WTC11 (cell line): ENCODE data around the gene KIF11. TPM values are rescaled to one million over a fixed set of nuclear protein-coding genes. Genes with fewer than 3 reads are reported as not detected.

Source experiments
- ATAC-seq: fragments of 200-7000 bp; cut with Tn5 transposase; 2 replicates; pipeline ENCODE4 v1.10.0; 2021; ENCODE audit warnings: mild to moderate bottlenecking, moderate library complexity
- CTCF ChIA-PET: fragments of 300-600 bp; sonication (Branson Sonifier 250); formaldehyde crosslinking; loops from one replicate; lab custom pipeline; 2021; ENCODE audit warnings: antibody characterized with exemption; lab: Charles Lee
- POLR2A ChIA-PET: fragments of 350-600 bp; sonication (Branson Sonifier 250); formaldehyde crosslinking; loops from one replicate; lab custom pipeline; 2021; ENCODE audit warnings: antibody characterized with exemption; lab: Charles Lee
- DNase-seq: peaks from one replicate; pipeline ENCODE4 v3.0.0; 2021; ENCODE audit warnings: low spot score
- H3K27ac Mint-ChIP-seq: 2 replicates; pipeline ENCODE4 v1.8.0; 2021; ENCODE audit warnings: mixed read lengths
- H3K27me3 Mint-ChIP-seq: 2 replicates; pipeline ENCODE4 v1.8.0; 2021; ENCODE audit warnings: low read depth, mild to moderate bottlenecking, moderate library complexity, mixed read lengths
- H3K36me3 Mint-ChIP-seq: 2 replicates; pipeline ENCODE4 v1.8.0; 2021; ENCODE audit warnings: mixed read lengths
- H3K4me1 Mint-ChIP-seq: 2 replicates; pipeline ENCODE4 v1.8.0; 2022; ENCODE audit warnings: mixed read lengths
- H3K4me3 Mint-ChIP-seq: 2 replicates; pipeline ENCODE4 v1.8.0; 2021; ENCODE audit warnings: mild to moderate bottlenecking, moderate library complexity, mixed read lengths
- H3K9me3 Mint-ChIP-seq: 2 replicates; pipeline ENCODE4 v1.8.0; 2021; ENCODE audit warnings: mixed read lengths
- ELF4 ChIP-seq: sonication (generic); formaldehyde crosslinking; IDR thresholded peaks from 2 replicates; pipeline ENCODE4 v1.8.1; 2022; ENCODE audit warnings: low read depth, mild to moderate bottlenecking, moderate library complexity, missing genetic modification reagents
- FOXJ3 ChIP-seq: sonication (generic); formaldehyde crosslinking; IDR thresholded peaks from 2 replicates; pipeline ENCODE4 v1.9.0; 2021; ENCODE audit warnings: missing genetic modification reagents, mild to moderate bottlenecking, borderline replicate concordance
- FOXK1 ChIP-seq: sonication (generic); formaldehyde crosslinking; IDR thresholded peaks from 2 replicates; pipeline ENCODE4 v1.8.0; 2022; ENCODE audit warnings: mild to moderate bottlenecking, moderate library complexity, missing genetic modification reagents
- GTF2I ChIP-seq: fragments of 250-450 bp; sonication (Bioruptor Pico); conservative IDR thresholded peaks from 2 replicates; pipeline ENCODE4 v1.4.0; 2021; ENCODE audit warnings: mild to moderate bottlenecking
- JUN ChIP-seq: sonication (generic); formaldehyde crosslinking; IDR thresholded peaks from 2 replicates; pipeline ENCODE4 v1.8.0; 2023; ENCODE audit warnings: mild to moderate bottlenecking, missing genetic modification reagents
- KAT7 ChIP-seq: sonication (generic); formaldehyde crosslinking; IDR thresholded peaks from 2 replicates; pipeline ENCODE4 v1.8.1; 2023; ENCODE audit warnings: missing genetic modification reagents, mild to moderate bottlenecking, borderline replicate concordance
- MXD4 ChIP-seq: fragments of 250-450 bp; sonication (Bioruptor Pico); IDR thresholded peaks from 2 replicates; pipeline ENCODE4 v1.8.0; 2021; ENCODE audit warnings: mild to moderate bottlenecking, moderate library complexity, borderline replicate concordance
- NR1H2 ChIP-seq: sonication (generic); formaldehyde crosslinking; IDR thresholded peaks from 2 replicates; pipeline ENCODE4 v1.9.0; 2021; ENCODE audit warnings: mild to moderate bottlenecking, moderate library complexity, missing genetic modification reagents
- RELA ChIP-seq: sonication (generic); formaldehyde crosslinking; IDR thresholded peaks from 2 replicates; pipeline ENCODE4 v1.8.1; 2022; ENCODE audit warnings: missing genetic modification reagents, mild to moderate bottlenecking, borderline replicate concordance
- SP1 ChIP-seq: sonication (generic); formaldehyde crosslinking; conservative IDR thresholded peaks from 2 replicates; pipeline ENCODE4 v1.8.1; 2022; ENCODE audit warnings: missing genetic modification reagents
- ZNF317 ChIP-seq: sonication (generic); formaldehyde crosslinking; IDR thresholded peaks from 2 replicates; pipeline ENCODE4 v1.8.1; 2023; ENCODE audit warnings: low read depth, mild to moderate bottlenecking, moderate library complexity, missing genetic modification reagents, borderline replicate concordance
- total RNA-seq: library from RNA; stranded (reverse); gene quantifications from 3 replicates; pipeline ENCODE4 v1.2.3, GENCODE V29; 2021
- TF ChIP-seq, protein P1 (sequence below): sonication (generic); formaldehyde crosslinking; IDR thresholded peaks from 2 replicates; pipeline ENCODE4 v1.8.0; 2022; ENCODE audit warnings: mild to moderate bottlenecking, missing genetic modification reagents
- TF ChIP-seq, protein P2 (sequence below): sonication (generic); formaldehyde crosslinking; IDR thresholded peaks from 2 replicates; pipeline ENCODE4 v1.8.1; 2023; ENCODE audit warnings: mild to moderate bottlenecking, moderate library complexity, missing genetic modification reagents
- TF ChIP-seq, protein P3 (sequence below): fragments of 200-600 bp; IDR thresholded peaks from 2 replicates; pipeline ENCODE4 v1.8.0; 2022; ENCODE audit warnings: antibody characterized with exemption
- TF ChIP-seq, protein P4 (sequence below): sonication (generic); formaldehyde crosslinking; IDR thresholded peaks from 2 replicates; pipeline ENCODE4 v1.8.1; 2022; ENCODE audit warnings: low read depth, mild to moderate bottlenecking, moderate library complexity, missing genetic modification reagents, borderline replicate concordance
- TF ChIP-seq, protein P5 (sequence below): sonication (generic); formaldehyde crosslinking; IDR thresholded peaks from 2 replicates; pipeline ENCODE4 v1.8.0; 2022; ENCODE audit warnings: mild to moderate bottlenecking, missing genetic modification reagents
- TF ChIP-seq, protein P6 (sequence below): sonication (generic); formaldehyde crosslinking; IDR thresholded peaks from 2 replicates; pipeline ENCODE4 v1.8.1; 2023; ENCODE audit warnings: mild to moderate bottlenecking, missing genetic modification reagents, borderline replicate concordance
- TF ChIP-seq, protein P7 (sequence below): fragments of 250-450 bp; sonication (Bioruptor Pico); conservative IDR thresholded peaks from 2 replicates; pipeline ENCODE4 v1.9.0; 2021; ENCODE audit warnings: mild to moderate bottlenecking

Gene KIF11
- total RNA-seq, 1 experiment from 2014 or later = 55.7 TPM

DNA sequence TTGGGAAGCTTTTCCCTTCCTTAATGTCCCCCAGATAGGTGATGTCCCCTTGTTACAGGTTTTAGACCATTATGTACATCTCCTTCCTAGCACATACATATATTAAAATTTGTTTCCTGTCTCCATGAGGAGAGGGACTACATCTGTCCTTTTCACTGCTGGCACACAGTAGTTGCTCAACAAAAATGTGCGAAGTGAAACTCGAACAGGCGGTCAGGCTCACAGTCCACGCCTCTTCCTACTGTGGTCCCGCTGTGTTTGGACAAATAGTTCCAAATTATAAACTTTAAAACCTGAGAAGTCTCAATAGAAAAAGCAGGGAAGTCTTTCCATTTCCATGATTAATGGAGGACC, 95.6 kb downstream of the KIF11 start:
- CTCF ChIA-PET = interaction anchor here (1.6 to 2.0 kb wide), 2 partner anchors 154 to 192 kb away, joined by 3 to 5 read pairs; no protein-coding TSS in a partner anchor
- TF ChIP-seq, protein P1, sequence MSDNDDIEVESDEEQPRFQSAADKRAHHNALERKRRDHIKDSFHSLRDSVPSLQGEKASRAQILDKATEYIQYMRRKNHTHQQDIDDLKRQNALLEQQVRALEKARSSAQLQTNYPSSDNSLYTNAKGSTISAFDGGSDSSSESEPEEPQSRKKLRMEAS (CRISPR knock-in tag) = no peak
- TF ChIP-seq GTF2I (CRISPR knock-in tag) (no peak), NR1H2 (no peak)
- TF ChIP-seq, protein P2, sequence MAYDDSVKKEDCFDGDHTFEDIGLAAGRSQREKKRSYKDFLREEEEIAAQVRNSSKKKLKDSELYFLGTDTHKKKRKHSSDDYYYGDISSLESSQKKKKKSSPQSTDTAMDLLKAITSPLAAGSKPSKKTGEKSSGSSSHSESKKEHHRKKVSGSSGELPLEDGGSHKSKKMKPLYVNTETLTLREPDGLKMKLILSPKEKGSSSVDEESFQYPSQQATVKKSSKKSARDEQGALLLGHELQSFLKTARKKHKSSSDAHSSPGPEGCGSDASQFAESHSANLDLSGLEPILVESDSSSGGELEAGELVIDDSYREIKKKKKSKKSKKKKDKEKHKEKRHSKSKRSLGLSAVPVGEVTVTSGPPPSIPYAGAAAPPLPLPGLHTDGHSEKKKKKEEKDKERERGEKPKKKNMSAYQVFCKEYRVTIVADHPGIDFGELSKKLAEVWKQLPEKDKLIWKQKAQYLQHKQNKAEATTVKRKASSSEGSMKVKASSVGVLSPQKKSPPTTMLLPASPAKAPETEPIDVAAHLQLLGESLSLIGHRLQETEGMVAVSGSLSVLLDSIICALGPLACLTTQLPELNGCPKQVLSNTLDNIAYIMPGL (CRISPR knock-in tag) = no peak
- DNase-seq (no peak), ATAC-seq (no peak)
- H3K36me3 Mint-ChIP-seq = peaks cover 9% of the 10 kb centered on the region; the same call in 1 of the 2 replicates
- H3K27ac Mint-ChIP-seq = no peak overlapping the region
- peak overlapping the region; percentile 79 for H3K4me3 Mint-ChIP-seq
- POLR2A ChIA-PET = no interaction called here
- H3K4me1 Mint-ChIP-seq = peaks cover 30% of the 10 kb centered on the region
- peaks cover 79% of the 10 kb centered on the region for H3K27me3 Mint-ChIP-seq
- H3K9me3 Mint-ChIP-seq = peaks cover 17% of the 10 kb centered on the region

DNA sequence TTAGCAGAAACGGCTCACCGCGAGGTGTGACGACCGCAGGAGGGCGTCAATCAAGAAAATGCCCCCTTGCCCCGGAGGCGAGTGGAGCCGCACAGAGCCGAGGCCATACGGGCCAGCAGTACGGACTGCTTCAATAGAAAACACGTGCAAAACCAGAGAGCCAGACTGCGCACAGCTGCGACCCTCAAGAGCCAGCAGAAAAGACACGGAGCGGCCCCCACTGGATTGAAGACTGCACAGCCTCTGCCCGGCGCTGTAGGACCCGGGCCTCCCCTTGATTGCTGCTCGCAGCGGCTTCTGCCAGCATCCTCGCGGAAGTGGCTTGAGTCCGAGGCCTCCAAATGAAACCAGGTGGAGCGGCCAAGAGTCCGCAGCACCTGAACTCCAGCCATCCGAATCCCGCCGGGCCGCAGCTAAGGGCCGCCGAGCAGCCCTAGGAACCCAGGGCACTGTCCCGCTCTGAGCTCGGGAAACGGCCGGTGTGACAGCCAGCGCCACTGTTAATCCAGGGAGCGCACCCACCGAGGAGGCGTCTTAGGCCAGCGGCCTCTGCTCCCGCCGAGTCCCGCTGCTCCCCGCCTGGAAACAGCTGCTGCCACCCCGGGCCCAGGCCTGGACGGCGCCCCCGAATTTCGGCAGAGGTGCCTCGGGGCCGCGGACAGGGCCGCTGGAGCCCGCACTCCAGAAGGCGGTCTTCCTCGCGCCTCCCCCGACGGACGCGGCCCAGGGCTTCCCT, 96.2 kb downstream of the KIF11 start:
- Mint-ChIP-seq H3K36me3 (peaks cover 9% of the 10 kb centered on the region; the same call in 1 of the 2 replicates), H3K27ac (no peak overlapping the region), H3K4me1 (peaks cover 34% of the 10 kb centered on the region), H3K9me3 (peaks cover 17% of the 10 kb centered on the region), H3K27me3 (peaks cover 85% of the 10 kb centered on the region), H3K4me3 (peak overlapping the region; percentile 79)
- POLR2A ChIA-PET = no interaction called here
- DNase-seq (peak; percentile 55), ATAC-seq (peak; percentile 45)
- CTCF ChIA-PET = interaction anchor here (0.8 to 2.0 kb wide), 4 partner anchors 99 to 191 kb away, joined by 3 to 5 read pairs (median 3); no protein-coding TSS in a partner anchor
- TF ChIP-seq FOXK1 (no peak), FOXJ3 (CRISPR knock-in tag) (no peak), ELF4 (CRISPR knock-in tag) (no peak), ZNF317 (no peak), JUN (CRISPR knock-in tag) (no peak), KAT7 (no peak), GTF2I (CRISPR knock-in tag) (no peak), SP1 (CRISPR knock-in tag) (peak; percentile 51; the same call in 1 of the 2 replicates), RELA (CRISPR knock-in tag) (no peak), MXD4 (CRISPR knock-in tag) (no peak)
- TF ChIP-seq, protein P3, sequence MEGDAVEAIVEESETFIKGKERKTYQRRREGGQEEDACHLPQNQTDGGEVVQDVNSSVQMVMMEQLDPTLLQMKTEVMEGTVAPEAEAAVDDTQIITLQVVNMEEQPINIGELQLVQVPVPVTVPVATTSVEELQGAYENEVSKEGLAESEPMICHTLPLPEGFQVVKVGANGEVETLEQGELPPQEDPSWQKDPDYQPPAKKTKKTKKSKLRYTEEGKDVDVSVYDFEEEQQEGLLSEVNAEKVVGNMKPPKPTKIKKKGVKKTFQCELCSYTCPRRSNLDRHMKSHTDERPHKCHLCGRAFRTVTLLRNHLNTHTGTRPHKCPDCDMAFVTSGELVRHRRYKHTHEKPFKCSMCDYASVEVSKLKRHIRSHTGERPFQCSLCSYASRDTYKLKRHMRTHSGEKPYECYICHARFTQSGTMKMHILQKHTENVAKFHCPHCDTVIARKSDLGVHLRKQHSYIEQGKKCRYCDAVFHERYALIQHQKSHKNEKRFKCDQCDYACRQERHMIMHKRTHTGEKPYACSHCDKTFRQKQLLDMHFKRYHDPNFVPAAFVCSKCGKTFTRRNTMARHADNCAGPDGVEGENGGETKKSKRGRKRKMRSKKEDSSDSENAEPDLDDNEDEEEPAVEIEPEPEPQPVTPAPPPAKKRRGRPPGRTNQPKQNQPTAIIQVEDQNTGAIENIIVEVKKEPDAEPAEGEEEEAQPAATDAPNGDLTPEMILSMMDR = no peak
- TF ChIP-seq, protein P4, sequence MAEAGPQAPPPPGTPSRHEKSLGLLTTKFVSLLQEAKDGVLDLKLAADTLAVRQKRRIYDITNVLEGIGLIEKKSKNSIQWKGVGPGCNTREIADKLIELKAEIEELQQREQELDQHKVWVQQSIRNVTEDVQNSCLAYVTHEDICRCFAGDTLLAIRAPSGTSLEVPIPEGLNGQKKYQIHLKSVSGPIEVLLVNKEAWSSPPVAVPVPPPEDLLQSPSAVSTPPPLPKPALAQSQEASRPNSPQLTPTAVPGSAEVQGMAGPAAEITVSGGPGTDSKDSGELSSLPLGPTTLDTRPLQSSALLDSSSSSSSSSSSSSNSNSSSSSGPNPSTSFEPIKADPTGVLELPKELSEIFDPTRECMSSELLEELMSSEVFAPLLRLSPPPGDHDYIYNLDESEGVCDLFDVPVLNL (CRISPR knock-in tag) = 0 out of 2 replicates have a peak, but pooled peaks have one; percentile 46
- TF ChIP-seq, protein P5, sequence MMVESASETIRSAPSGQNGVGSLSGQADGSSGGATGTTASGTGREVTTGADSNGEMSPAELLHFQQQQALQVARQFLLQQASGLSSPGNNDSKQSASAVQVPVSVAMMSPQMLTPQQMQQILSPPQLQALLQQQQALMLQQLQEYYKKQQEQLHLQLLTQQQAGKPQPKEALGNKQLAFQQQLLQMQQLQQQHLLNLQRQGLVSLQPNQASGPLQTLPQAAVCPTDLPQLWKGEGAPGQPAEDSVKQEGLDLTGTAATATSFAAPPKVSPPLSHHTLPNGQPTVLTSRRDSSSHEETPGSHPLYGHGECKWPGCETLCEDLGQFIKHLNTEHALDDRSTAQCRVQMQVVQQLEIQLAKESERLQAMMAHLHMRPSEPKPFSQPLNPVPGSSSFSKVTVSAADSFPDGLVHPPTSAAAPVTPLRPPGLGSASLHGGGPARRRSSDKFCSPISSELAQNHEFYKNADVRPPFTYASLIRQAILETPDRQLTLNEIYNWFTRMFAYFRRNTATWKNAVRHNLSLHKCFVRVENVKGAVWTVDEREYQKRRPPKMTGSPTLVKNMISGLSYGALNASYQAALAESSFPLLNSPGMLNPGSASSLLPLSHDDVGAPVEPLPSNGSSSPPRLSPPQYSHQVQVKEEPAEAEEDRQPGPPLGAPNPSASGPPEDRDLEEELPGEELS = no peak
- TF ChIP-seq, protein P6, sequence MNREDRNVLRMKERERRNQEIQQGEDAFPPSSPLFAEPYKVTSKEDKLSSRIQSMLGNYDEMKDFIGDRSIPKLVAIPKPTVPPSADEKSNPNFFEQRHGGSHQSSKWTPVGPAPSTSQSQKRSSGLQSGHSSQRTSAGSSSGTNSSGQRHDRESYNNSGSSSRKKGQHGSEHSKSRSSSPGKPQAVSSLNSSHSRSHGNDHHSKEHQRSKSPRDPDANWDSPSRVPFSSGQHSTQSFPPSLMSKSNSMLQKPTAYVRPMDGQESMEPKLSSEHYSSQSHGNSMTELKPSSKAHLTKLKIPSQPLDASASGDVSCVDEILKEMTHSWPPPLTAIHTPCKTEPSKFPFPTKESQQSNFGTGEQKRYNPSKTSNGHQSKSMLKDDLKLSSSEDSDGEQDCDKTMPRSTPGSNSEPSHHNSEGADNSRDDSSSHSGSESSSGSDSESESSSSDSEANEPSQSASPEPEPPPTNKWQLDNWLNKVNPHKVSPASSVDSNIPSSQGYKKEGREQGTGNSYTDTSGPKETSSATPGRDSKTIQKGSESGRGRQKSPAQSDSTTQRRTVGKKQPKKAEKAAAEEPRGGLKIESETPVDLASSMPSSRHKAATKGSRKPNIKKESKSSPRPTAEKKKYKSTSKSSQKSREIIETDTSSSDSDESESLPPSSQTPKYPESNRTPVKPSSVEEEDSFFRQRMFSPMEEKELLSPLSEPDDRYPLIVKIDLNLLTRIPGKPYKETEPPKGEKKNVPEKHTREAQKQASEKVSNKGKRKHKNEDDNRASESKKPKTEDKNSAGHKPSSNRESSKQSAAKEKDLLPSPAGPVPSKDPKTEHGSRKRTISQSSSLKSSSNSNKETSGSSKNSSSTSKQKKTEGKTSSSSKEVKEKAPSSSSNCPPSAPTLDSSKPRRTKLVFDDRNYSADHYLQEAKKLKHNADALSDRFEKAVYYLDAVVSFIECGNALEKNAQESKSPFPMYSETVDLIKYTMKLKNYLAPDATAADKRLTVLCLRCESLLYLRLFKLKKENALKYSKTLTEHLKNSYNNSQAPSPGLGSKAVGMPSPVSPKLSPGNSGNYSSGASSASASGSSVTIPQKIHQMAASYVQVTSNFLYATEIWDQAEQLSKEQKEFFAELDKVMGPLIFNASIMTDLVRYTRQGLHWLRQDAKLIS (CRISPR knock-in tag) = no peak
- TF ChIP-seq, protein P7, sequence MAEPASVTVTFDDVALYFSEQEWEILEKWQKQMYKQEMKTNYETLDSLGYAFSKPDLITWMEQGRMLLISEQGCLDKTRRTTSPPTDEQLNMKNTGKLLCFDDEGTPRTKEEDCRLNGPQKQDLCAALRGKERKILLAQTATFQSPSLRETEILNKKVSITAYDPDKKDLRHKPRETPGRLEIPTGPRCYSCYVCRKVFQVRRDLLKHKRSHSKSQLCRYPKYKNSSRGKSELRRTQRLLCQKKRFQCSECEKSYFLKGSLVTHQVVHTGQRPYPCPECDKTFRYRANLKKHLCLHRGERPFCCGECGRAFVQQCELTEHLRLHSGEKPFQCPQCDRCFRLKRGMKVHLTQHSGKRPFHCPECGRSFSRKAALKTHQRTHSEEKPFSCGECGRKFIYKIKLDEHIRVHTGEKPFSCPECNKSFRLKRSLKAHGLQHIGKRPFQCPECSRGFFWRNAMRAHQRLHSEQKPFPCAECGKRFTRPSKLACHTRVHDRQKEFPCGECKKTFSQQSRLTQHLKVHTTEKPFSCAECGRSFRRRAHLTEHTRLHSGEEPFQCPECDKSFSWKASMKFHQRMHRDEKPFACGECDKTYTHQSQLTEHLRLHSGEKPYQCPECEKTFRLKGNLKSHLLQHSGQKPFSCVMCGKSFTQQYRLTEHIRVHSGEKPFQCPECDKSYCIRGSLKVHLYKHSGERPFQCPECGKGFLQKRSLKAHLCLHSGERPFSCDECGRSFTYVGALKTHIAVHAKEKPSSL (CRISPR knock-in tag) = no peak
